Astrocyte (in vitro differentiated cells and primary cell): Measurements from ENCODE around the gene SIRPG.

Experiments
- EZH2 ChIP-seq: IDR thresholded peaks from 2 replicates; pipeline ENCODE4 v1.6.1; 2012; ENCODE audit warnings: mild to moderate bottlenecking, low read length, inconsistent platforms; ENCODE audit not compliant: insufficient read depth
- TF ChIP-seq, protein P1 (sequence below): IDR thresholded peaks from 2 replicates; pipeline ENCODE4 v1.5.1; 2011; ENCODE audit warnings: low read depth, mild to moderate bottlenecking, inconsistent platforms, low read length, moderate library complexity; ENCODE audit not compliant: insufficient read depth

DNA sequence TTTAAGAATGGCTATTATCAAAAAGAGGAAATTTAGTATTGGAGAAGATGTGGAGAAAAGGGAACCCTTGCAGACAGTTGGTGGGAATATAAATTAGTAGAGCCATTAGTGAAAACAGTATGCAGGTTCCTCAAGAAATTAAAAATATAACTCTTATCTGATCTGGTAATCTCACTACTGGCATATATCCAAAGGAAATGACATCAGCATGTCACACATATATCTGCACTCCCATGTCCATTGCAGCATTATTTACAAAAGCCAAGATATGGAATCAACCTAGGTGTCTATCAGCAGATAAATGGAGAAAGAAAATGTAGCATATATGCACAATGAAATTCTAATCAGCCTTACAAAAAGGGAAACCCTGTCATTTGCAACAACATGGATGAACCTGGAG is 2.6 kb downstream of the SIRPG start:
- TF ChIP-seq, protein P1, sequence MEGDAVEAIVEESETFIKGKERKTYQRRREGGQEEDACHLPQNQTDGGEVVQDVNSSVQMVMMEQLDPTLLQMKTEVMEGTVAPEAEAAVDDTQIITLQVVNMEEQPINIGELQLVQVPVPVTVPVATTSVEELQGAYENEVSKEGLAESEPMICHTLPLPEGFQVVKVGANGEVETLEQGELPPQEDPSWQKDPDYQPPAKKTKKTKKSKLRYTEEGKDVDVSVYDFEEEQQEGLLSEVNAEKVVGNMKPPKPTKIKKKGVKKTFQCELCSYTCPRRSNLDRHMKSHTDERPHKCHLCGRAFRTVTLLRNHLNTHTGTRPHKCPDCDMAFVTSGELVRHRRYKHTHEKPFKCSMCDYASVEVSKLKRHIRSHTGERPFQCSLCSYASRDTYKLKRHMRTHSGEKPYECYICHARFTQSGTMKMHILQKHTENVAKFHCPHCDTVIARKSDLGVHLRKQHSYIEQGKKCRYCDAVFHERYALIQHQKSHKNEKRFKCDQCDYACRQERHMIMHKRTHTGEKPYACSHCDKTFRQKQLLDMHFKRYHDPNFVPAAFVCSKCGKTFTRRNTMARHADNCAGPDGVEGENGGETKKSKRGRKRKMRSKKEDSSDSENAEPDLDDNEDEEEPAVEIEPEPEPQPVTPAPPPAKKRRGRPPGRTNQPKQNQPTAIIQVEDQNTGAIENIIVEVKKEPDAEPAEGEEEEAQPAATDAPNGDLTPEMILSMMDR: no peak
- TF ChIP-seq EZH2: no peak
